ENCODE data around the gene C20orf96. TPM values are rescaled to one million over a fixed set of nuclear protein-coding genes. Genes with fewer than 3 reads are reported as not detected.

Gene C20orf96
- total and polyA plus RNA-seq, 9 donors = 6.6 to 17.5 (median 11.7) TPM

GRCh38 chr20:251354-251753 is 39.2 kb downstream of the C20orf96 start:
- 26 to 29% (median 29%) methylated on average over 2 of the region's 2 CpGs for WGBS, 3 donors
- Histone ChIP-seq H3K36me3 (no peaks in the 10 kb centered on the region), H3K4me3 (no peak overlapping the region), H3K4me1 (ENCODE audit: insufficient read depth) (no peaks in the 10 kb centered on the region), H3K27me3 (no peaks in the 10 kb centered on the region), H3K9me3 (no peaks in the 10 kb centered on the region), H3K27ac (no peak overlapping the region)
- TF ChIP-seq CTCF (IDR thresholded peaks at IDR 0.05) (no peak), POLR2A (IDR thresholded peaks at IDR 0.05) (no peak), EP300 (IDR thresholded peaks at IDR 0.05) (no peak)
- intact Hi-C loops (cut with DNase I) = no loop called here
- DNase-seq = no peak

DNA sequence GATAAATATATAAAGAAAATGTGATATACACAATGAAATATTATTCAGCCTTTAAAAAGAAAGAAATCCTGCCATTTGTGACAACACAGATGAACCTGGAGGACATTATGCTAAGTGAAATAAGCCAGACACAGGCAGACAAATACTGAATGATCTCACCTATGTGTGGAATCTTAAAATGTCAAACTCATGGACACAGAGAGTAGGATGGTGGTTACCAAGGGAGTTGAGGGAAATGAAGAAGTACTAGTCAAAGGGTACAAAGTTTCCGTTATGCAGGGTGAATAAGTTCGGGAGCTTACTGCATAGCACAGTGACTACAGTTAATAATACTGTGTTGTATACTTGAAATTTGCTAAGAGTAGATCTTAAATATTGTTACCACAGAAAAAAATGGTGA is 47.6 kb downstream of the C20orf96 start:
- H3K4me3 ChIP-seq = no peak overlapping the region
- no peaks in the 10 kb centered on the region for H3K27me3 ChIP-seq
- TF ChIP-seq CTCF (IDR thresholded peaks at IDR 0.05) (no peak), POLR2A (IDR thresholded peaks at IDR 0.05) (no peak), EP300 (IDR thresholded peaks at IDR 0.05) (no peak)
- WGBS, 3 donors = 81 to 88% (median 88%) methylated on average over 2 of the region's 2 CpGs
- no peaks in the 10 kb centered on the region for H3K9me3 ChIP-seq
- H3K36me3 ChIP-seq = no peaks in the 10 kb centered on the region
- no peak overlapping the region for H3K27ac ChIP-seq
- H3K4me1 ChIP-seq (ENCODE audit: insufficient read depth) = no peaks in the 10 kb centered on the region
- no peak for DNase-seq
- intact Hi-C loops (cut with DNase I) = no loop called here

GRCh38 chr20:237929-238328 is 52.6 kb downstream of the C20orf96 start:
- Histone ChIP-seq H3K9me3 (no peaks in the 10 kb centered on the region), H3K4me1 (ENCODE audit: insufficient read depth) (no peaks in the 10 kb centered on the region), H3K4me3 (no peak overlapping the region), H3K27ac (no peak overlapping the region), H3K27me3 (no peaks in the 10 kb centered on the region), H3K36me3 (no peaks in the 10 kb centered on the region)
- intact Hi-C loops (cut with DNase I) = no loop called here
- DNase-seq = no peak
- no peak for TF ChIP-seq EP300 (IDR thresholded peaks at IDR 0.05)
- no peak for TF ChIP-seq POLR2A (IDR thresholded peaks at IDR 0.05)
- TF ChIP-seq CTCF (IDR thresholded peaks at IDR 0.05) = no peak
- 57 to 58% (median 57%) methylated on average over 3 of the region's 3 CpGs for WGBS, 3 donors

GRCh38 chr20:237489-237888 is 53.1 kb downstream of the C20orf96 start:
- TF ChIP-seq EP300 (IDR thresholded peaks at IDR 0.05) (no peak), POLR2A (IDR thresholded peaks at IDR 0.05) (no peak), CTCF (IDR thresholded peaks at IDR 0.05) (no peak)
- no peaks in the 10 kb centered on the region for H3K27me3 ChIP-seq
- H3K27ac ChIP-seq = no peak overlapping the region
- H3K9me3 ChIP-seq = no peaks in the 10 kb centered on the region
- DNase-seq = no peak
- intact Hi-C loops (cut with DNase I) = no loop called here
- no peak overlapping the region for H3K4me3 ChIP-seq
- H3K4me1 ChIP-seq (ENCODE audit: insufficient read depth) = no peaks in the 10 kb centered on the region
- H3K36me3 ChIP-seq = no peaks in the 10 kb centered on the region
- 16 to 29% (median 19%) methylated on average over 4 of the region's 4 CpGs for WGBS, 3 donors

GRCh38 chr20:235891-236290 is 54.7 kb downstream of the C20orf96 start:
- TF ChIP-seq CTCF (IDR thresholded peaks at IDR 0.05) (no peak), POLR2A (IDR thresholded peaks at IDR 0.05) (no peak), EP300 (IDR thresholded peaks at IDR 0.05) (no peak)
- DNase-seq = no peak
- WGBS, 3 donors = 58 to 75% (median 62%) methylated on average over 1 of the region's 1 CpG
- intact Hi-C loops (cut with DNase I) = no loop called here
- Histone ChIP-seq H3K27ac (no peak overlapping the region), H3K4me1 (ENCODE audit: insufficient read depth) (no peaks in the 10 kb centered on the region), H3K9me3 (no peaks in the 10 kb centered on the region), H3K4me3 (no peak overlapping the region), H3K36me3 (no peaks in the 10 kb centered on the region), H3K27me3 (no peaks in the 10 kb centered on the region)

Data from ovary (tissue), 9 donors.